Keratinocyte (primary cell): Measurements from ENCODE around the gene ZNF503.
A peak's percentile ranks its signal among the peaks of the same experiment; 100 is the strongest.

Source experiments
- CTCF ChIP-seq, 3 experiments: IDR thresholded peaks in 1 of 3; conservative IDR thresholded peaks in 1 of 3; optimal IDR thresholded peaks in 1 of 3; 2 replicates in 2 of 3; 3 replicates in 1 of 3; pipeline versions ENCODE3 to v1.5.1; 2011; ENCODE audit warnings: low read length in 3 of 3, mild to moderate bottlenecking in 3 of 3, moderate library complexity in 2 of 3, control low read depth in 1 of 3, inconsistent platforms in 1 of 3; ENCODE audit not compliant: insufficient read depth in 2 of 3; ENCODE audit errors: extremely low read depth in 1 of 3
- EZH2 ChIP-seq: IDR thresholded peaks from one replicate; pipeline ENCODE4 v1.6.1; 2012; ENCODE audit warnings: inconsistent platforms, mild to moderate bottlenecking, low read length, moderate library complexity

GRCh38 chr10:75403144-75403938, 1.8 kb upstream of the ZNF503 start:
- TF ChIP-seq EZH2 (no peak), CTCF (optimal IDR thresholded peaks at IDR 0.05 in 1 of 3, IDR thresholded peaks at IDR 0.05 in 1 of 3, conservative IDR thresholded peaks at IDR 0.05 in 1 of 3; ENCODE audit: extremely low read depth in 1 of 3, insufficient read depth in 2 of 3, low read length in 3 of 3) (peak in 1 of 3 experiments; percentile 36)
